Measurements from ENCODE around the gene NEK10. TPM values are rescaled to one million over a fixed set of nuclear protein-coding genes. Genes with fewer than 3 reads are reported as not detected.

Gene NEK10
- total RNA-seq, 1 donor from 2014 or later = 15.1 TPM

DNA sequence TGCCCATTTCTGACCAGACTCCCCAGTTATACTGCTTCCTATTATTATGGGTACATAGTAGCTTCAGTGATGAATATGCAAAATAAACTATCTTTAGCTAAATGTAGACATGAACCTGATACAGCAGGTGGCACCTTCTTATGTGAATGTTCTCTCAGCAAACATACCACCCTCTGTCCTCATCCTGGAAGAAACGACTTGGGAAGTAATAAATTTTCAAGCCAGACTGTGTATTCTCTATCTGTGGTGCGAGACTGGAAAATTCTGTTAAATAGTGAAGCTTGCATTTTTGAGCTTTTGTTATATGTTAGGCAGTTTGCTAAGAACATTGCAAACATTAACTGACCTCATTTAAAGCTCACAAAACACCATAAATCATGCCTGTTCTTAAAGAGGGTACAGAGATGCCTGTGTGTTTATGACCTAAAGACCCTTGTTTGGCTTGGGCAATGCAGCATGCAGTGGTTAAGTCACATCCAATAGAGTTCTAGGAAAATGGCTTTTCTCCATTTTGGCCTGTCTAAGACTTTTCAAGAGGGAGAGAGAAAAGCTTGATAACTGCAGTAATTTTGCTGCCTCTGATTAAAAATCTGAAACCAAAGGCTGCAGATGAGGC, 287.1 kb downstream of the NEK10 start:
- H3K9me3 ChIP-seq (ENCODE audit: control insufficient read depth in 3 of 3, low read length in 3 of 3) = no peaks in the 10 kb centered on the region
- H3K36me3 ChIP-seq (ENCODE audit: control insufficient read depth in 3 of 3, insufficient read depth in 3 of 3, low read length in 3 of 3) = no peaks in the 10 kb centered on the region
- peaks cover 0 to 1% (median 0%) of the 10 kb centered on the region in 3 donors for H3K27me3 ChIP-seq (ENCODE audit: control insufficient read depth in 3 of 3, insufficient read depth in 3 of 3, low read length in 3 of 3)
- no peak overlapping the region for H3K27ac ChIP-seq (ENCODE audit: low read depth, low read length)
- no peak overlapping the region for H3K4me3 ChIP-seq (ENCODE audit: low read length in 3 of 3)
- no peaks in the 10 kb centered on the region for H3K4me1 ChIP-seq (ENCODE audit: control insufficient read depth in 3 of 3, insufficient read depth in 3 of 3, low read length in 3 of 3)
- no peak overlapping the region for H3K9ac ChIP-seq (ENCODE audit: low read depth in 1 of 3, low read length in 3 of 3)

DNA sequence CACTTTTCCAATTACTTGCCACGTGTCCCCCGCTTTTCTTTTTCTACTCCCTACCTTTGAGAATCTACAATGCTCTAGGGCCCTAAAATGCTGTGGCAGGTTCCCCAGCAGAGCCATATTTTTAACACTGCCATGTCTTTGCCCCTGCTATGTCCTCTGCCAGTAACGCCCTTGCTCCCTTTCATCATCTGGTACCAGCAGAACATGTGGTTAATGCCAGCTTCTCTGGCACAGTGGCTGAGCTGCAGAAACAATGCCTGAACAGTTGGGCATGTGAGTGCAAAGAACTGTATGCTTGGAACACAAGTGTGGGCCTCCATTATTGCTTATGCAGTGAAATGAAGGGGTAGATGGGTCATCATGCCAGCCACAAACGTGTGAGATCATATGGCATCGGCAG, 287.6 kb downstream of the NEK10 start:
- H3K9ac ChIP-seq (ENCODE audit: low read depth in 1 of 3, low read length in 3 of 3) = no peak overlapping the region
- H3K9me3 ChIP-seq (ENCODE audit: control insufficient read depth in 3 of 3, low read length in 3 of 3) = no peaks in the 10 kb centered on the region
- no peak overlapping the region for H3K27ac ChIP-seq (ENCODE audit: low read depth, low read length)
- H3K36me3 ChIP-seq (ENCODE audit: control insufficient read depth in 3 of 3, insufficient read depth in 3 of 3, low read length in 3 of 3) = no peaks in the 10 kb centered on the region
- no peaks in the 10 kb centered on the region for H3K4me1 ChIP-seq (ENCODE audit: control insufficient read depth in 3 of 3, insufficient read depth in 3 of 3, low read length in 3 of 3)
- H3K27me3 ChIP-seq (ENCODE audit: control insufficient read depth in 3 of 3, insufficient read depth in 3 of 3, low read length in 3 of 3) = no peaks in the 10 kb centered on the region
- no peak overlapping the region for H3K4me3 ChIP-seq (ENCODE audit: low read length in 3 of 3)

DNA sequence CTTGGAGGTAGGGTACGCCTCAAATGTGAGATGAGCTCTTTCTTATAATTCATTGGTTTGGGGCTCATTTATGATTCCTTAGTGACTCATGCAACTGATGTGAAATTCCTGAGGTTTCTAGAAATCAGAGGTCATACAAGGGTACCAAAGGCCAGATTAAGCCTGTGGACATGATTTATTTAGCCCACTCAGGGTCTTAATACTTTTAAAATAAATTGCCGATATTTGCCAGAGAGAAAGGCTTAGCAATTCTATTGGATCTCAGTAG, 289.0 kb downstream of the NEK10 start:
- Histone ChIP-seq H3K4me1 (ENCODE audit: control insufficient read depth in 3 of 3, insufficient read depth in 3 of 3, low read length in 3 of 3) (no peaks in the 10 kb centered on the region), H3K4me3 (ENCODE audit: low read length in 3 of 3) (no peak overlapping the region), H3K9me3 (ENCODE audit: control insufficient read depth in 3 of 3, low read length in 3 of 3) (no peaks in the 10 kb centered on the region), H3K27ac (ENCODE audit: low read depth, low read length) (no peak overlapping the region), H3K36me3 (ENCODE audit: control insufficient read depth in 3 of 3, insufficient read depth in 3 of 3, low read length in 3 of 3) (no peaks in the 10 kb centered on the region), H3K27me3 (ENCODE audit: control insufficient read depth in 3 of 3, insufficient read depth in 3 of 3, low read length in 3 of 3) (no peaks in the 10 kb centered on the region), H3K9ac (ENCODE audit: low read depth in 1 of 3, low read length in 3 of 3) (no peak overlapping the region)

DNA sequence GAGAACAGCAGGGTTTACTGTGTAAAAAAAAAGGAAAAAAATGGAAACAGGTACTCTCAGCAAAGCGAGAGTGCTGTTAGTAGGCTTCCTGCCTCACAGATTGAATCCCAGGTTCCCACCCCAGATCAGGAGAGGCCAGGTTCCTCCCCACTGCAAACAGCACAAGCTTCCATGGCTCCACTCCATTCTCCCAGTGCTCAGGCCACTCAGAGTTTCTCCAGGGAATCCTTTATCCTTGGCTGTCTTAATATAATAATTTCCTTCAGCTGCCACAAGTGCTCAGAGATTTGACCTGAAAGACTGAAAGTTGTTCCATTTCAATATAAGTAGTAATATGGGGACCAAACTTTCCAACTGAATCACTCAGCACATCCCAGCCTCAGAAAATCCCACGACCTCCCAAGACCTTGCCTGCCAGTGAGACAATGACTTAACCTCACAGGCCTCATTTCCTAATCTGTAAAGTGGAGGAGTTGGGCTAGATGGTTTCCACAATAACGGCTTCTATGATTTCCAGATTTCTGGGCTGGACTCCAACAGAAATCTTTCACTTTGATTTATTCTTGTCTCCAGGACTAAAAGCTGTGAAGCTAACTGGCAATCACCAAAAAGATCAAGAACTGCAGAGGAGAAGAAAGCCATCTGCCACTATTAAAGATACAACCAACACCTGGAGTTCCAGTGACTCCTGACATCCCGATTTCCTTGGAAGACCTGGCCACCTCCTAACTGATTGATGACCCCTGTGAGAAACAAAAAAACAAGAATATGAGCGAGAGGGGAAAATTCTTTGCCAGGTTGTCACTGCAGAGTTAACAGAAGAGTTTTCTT, 289.5 kb downstream of the NEK10 start:
- Histone ChIP-seq H3K27ac (ENCODE audit: low read depth, low read length) (no peak overlapping the region), H3K9me3 (ENCODE audit: control insufficient read depth in 3 of 3, low read length in 3 of 3) (no peaks in the 10 kb centered on the region), H3K36me3 (ENCODE audit: control insufficient read depth in 3 of 3, insufficient read depth in 3 of 3, low read length in 3 of 3) (no peaks in the 10 kb centered on the region), H3K9ac (ENCODE audit: low read depth in 1 of 3, low read length in 3 of 3) (no peak overlapping the region), H3K27me3 (ENCODE audit: control insufficient read depth in 3 of 3, insufficient read depth in 3 of 3, low read length in 3 of 3) (no peaks in the 10 kb centered on the region), H3K4me1 (ENCODE audit: control insufficient read depth in 3 of 3, insufficient read depth in 3 of 3, low read length in 3 of 3) (no peaks in the 10 kb centered on the region), H3K4me3 (ENCODE audit: low read length in 3 of 3) (no peak overlapping the region)

DNA sequence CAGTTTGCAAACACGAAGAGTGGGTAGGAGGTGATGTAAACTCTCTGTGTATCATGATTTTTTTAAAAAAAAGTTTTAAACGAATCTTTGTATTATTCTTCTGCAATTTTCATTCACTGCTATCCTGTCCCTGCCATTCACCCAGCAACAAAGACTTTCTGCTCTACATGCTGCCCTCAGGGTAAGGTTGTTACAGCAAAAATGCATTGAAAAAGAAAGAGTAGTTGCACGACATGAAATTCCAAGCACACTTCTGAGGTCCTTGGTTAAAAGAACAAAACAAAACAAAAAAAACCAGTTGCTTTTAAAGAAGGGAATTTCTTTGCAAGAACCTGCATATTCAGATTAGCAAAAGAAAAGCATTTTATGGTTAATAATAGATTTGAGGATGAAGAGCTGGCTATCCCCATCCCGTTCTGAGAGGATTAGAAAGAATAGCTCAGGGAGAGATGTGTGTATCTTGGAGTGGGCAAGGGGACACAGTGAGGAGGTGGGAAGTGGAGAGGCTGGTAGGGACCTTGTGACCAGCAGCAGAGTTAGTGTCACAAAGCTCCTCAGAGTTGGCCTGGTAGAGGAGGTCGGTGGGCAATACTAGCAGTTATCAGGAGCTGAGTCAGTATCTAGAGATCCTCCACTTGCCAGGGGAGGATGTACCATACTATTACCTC, 290.8 kb downstream of the NEK10 start:
- H3K36me3 ChIP-seq (ENCODE audit: control insufficient read depth in 3 of 3, insufficient read depth in 3 of 3, low read length in 3 of 3) = no peaks in the 10 kb centered on the region
- no peak overlapping the region for H3K4me3 ChIP-seq (ENCODE audit: low read length in 3 of 3)
- no peaks in the 10 kb centered on the region for H3K27me3 ChIP-seq (ENCODE audit: control insufficient read depth in 3 of 3, insufficient read depth in 3 of 3, low read length in 3 of 3)
- H3K4me1 ChIP-seq (ENCODE audit: control insufficient read depth in 3 of 3, insufficient read depth in 3 of 3, low read length in 3 of 3) = no peaks in the 10 kb centered on the region
- no peaks in the 10 kb centered on the region for H3K9me3 ChIP-seq (ENCODE audit: control insufficient read depth in 3 of 3, low read length in 3 of 3)
- H3K27ac ChIP-seq (ENCODE audit: low read depth, low read length) = no peak overlapping the region
- no peak overlapping the region for H3K9ac ChIP-seq (ENCODE audit: low read depth in 1 of 3, low read length in 3 of 3)

DNA sequence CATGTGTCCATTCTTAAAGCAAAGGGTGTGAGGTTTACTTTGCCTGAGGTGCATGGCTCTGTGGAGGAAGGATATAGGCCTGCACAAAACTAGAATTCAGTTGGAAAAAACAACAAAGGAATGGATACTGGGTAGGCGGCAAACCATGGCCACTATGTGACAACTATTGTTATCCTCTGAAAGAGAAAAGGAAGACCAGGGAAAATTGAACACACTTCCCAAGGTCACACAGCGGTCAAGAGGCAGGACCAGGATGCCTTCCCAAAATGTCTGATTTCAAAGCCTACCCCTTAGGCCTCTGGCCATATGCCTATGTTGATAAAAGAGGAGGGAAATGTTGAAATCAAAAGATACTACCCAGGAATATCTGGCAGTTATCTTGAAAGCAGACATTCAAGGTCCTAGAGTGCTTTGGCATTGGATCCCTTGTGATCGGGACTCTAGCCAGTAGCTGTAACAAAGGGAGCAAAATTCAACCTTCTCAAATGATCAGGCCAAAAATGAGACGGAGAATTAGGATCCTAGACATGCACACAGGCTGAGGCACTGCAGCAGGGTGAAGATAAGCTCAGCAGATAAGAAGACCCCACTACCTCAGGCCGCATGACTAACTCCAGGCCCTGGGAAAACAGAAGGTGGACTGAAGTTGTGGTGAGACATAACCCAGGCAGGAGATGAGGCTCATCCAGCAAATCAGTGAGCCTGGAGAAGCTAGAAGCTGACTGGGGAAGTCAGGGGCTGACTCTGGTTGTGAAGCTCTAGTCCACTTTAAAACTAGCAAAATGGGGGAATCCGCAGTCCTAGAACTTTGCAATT, 292.2 kb downstream of the NEK10 start:
- Histone ChIP-seq H3K4me3 (ENCODE audit: low read length in 3 of 3) (no peak overlapping the region), H3K9me3 (ENCODE audit: control insufficient read depth in 3 of 3, low read length in 3 of 3) (no peaks in the 10 kb centered on the region), H3K4me1 (ENCODE audit: control insufficient read depth in 3 of 3, insufficient read depth in 3 of 3, low read length in 3 of 3) (no peaks in the 10 kb centered on the region), H3K27me3 (ENCODE audit: control insufficient read depth in 3 of 3, insufficient read depth in 3 of 3, low read length in 3 of 3) (no peaks in the 10 kb centered on the region), H3K36me3 (ENCODE audit: control insufficient read depth in 3 of 3, insufficient read depth in 3 of 3, low read length in 3 of 3) (no peaks in the 10 kb centered on the region), H3K9ac (ENCODE audit: low read depth in 1 of 3, low read length in 3 of 3) (no peak overlapping the region), H3K27ac (ENCODE audit: low read depth, low read length) (no peak overlapping the region)

DNA sequence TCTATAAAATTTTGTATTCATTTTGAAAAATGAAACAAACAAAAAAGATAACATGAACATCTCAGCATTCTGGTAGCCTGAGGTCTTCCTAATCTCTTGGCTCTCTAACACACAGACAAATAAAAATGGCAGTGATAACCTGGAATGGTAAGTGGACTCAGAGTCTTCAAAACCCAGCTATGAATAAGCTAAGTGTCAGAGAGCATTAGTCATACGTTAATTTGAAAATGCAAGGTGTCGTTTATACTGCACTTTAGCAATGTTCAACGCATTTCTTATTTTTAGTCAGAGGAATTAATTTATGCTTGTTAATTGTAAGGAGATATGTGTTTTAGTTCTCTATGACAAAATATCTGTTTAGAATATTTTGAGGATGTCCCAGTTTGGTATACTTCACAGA, 294.3 kb downstream of the NEK10 start:
- Histone ChIP-seq H3K4me1 (ENCODE audit: control insufficient read depth in 3 of 3, insufficient read depth in 3 of 3, low read length in 3 of 3) (no peaks in the 10 kb centered on the region), H3K9ac (ENCODE audit: low read depth in 1 of 3, low read length in 3 of 3) (no peak overlapping the region), H3K4me3 (ENCODE audit: low read length in 3 of 3) (no peak overlapping the region), H3K27ac (ENCODE audit: low read depth, low read length) (no peak overlapping the region), H3K27me3 (ENCODE audit: control insufficient read depth in 3 of 3, insufficient read depth in 3 of 3, low read length in 3 of 3) (no peaks in the 10 kb centered on the region), H3K9me3 (ENCODE audit: control insufficient read depth in 3 of 3, low read length in 3 of 3) (no peaks in the 10 kb centered on the region), H3K36me3 (ENCODE audit: control insufficient read depth in 3 of 3, insufficient read depth in 3 of 3, low read length in 3 of 3) (no peaks in the 10 kb centered on the region)

DNA sequence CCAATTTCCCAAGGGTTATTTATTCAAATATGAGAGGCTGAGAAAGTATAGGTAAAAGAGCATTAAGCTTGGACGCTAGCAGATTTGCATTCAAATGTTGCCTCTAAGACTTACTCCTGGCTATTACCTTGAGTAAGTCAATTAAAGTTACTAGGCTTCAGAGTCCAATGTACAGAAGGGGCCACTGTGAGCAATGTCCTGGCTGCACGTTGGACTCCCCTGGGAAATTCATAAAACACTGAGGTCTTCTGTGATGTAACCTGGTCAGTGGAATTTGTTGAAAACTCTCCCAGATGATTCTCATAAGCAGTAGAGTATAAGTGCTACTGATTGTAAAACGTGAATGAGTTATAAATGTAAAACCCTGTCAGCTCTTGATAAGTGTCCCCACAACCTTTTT, 295.3 kb downstream of the NEK10 start:
- no peaks in the 10 kb centered on the region for H3K9me3 ChIP-seq (ENCODE audit: control insufficient read depth in 3 of 3, low read length in 3 of 3)
- H3K9ac ChIP-seq (ENCODE audit: low read depth in 1 of 3, low read length in 3 of 3) = no peak overlapping the region
- no peaks in the 10 kb centered on the region for H3K27me3 ChIP-seq (ENCODE audit: control insufficient read depth in 3 of 3, insufficient read depth in 3 of 3, low read length in 3 of 3)
- no peaks in the 10 kb centered on the region for H3K36me3 ChIP-seq (ENCODE audit: control insufficient read depth in 3 of 3, insufficient read depth in 3 of 3, low read length in 3 of 3)
- no peak overlapping the region for H3K27ac ChIP-seq (ENCODE audit: low read depth, low read length)
- H3K4me3 ChIP-seq (ENCODE audit: low read length in 3 of 3) = no peak overlapping the region
- H3K4me1 ChIP-seq (ENCODE audit: control insufficient read depth in 3 of 3, insufficient read depth in 3 of 3, low read length in 3 of 3) = no peaks in the 10 kb centered on the region

DNA sequence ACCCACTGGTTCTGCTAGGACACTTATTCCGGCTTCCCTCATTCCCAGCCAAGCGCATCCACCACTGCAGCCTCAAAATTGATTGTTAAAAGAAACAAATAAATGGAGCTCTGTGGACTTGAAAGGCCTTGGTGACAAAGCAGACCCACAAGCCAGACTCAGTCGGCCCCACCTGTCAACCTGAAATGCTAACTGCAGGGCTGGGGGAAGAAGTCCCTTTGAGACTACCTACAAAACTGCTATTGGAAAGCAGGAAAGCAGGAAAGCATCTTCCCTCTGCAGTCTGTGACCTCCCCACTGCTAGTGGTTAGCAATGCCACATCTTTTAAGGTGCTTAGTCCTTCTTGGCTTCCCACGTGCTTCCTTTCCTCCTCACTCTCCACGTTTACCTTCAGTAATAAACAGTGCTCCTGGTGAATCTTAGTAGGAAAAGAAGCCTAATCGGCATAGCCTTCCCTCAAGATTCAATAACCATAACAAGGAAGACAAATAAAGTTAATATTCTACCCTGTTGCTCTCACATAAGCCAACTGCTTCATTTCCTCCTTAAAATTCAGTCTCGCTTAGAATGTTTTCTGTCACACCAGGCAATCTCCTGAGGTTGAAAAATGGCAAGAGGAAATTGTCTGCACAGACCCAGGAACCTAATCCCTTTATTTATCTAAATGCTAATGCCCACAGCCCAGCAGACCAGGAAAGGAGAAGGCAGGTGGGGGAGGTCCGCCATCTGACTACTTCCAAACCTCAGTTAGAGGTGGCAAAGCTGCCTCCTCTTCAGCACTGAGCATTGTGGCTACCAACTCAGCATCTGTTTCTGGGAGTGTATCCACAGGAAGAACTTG, 296.2 kb downstream of the NEK10 start:
- Histone ChIP-seq H3K36me3 (ENCODE audit: control insufficient read depth in 3 of 3, insufficient read depth in 3 of 3, low read length in 3 of 3) (no peaks in the 10 kb centered on the region), H3K4me1 (ENCODE audit: control insufficient read depth in 3 of 3, insufficient read depth in 3 of 3, low read length in 3 of 3) (no peaks in the 10 kb centered on the region), H3K27me3 (ENCODE audit: control insufficient read depth in 3 of 3, insufficient read depth in 3 of 3, low read length in 3 of 3) (no peaks in the 10 kb centered on the region), H3K9me3 (ENCODE audit: control insufficient read depth in 3 of 3, low read length in 3 of 3) (no peaks in the 10 kb centered on the region), H3K27ac (ENCODE audit: low read depth, low read length) (no peak overlapping the region), H3K9ac (ENCODE audit: low read depth in 1 of 3, low read length in 3 of 3) (no peak overlapping the region), H3K4me3 (ENCODE audit: low read length in 3 of 3) (no peak overlapping the region)
